ENCODE data around the gene CEP128. TPM values are rescaled to one million over a fixed set of nuclear protein-coding genes. Genes with fewer than 3 reads are reported as not detected.

CEP128 gene
- total and polyA plus RNA-seq, 8 donors, result 1.1 to 240 (median 2.6) TPM

GRCh38 chr14:80987235-80988032, 45.9 kb upstream of the CEP128 start:
- TF ChIP-seq POLR2A (IDR thresholded peaks at IDR 0.05), result no peak
- TF ChIP-seq CTCF (IDR thresholded peaks at IDR 0.05), result peak in 5 of 7 experiments; percentile 80 to 89 (median 86)
- no peak for TF ChIP-seq EP300 (IDR thresholded peaks at IDR 0.05)
- TF ChIP-seq POLR2AphosphoS5 (IDR thresholded peaks at IDR 0.05), result no peak
- peaks cover 0 to 42% (median 0%) of the 10 kb centered on the region in 3 donors for H3K27me3 ChIP-seq
- no peaks in the 10 kb centered on the region for H3K36me3 ChIP-seq
- no peaks in the 10 kb centered on the region for H3K4me1 ChIP-seq
- WGBS, 5 donors, result 25 to 33% (median 28%) methylated on average over 6 of the region's 6 CpGs
- H3K27ac ChIP-seq, result no peak overlapping the region
- no peaks in the 10 kb centered on the region for H3K9me3 ChIP-seq
- no peak overlapping the region for H3K4me3 ChIP-seq
- intact Hi-C loops (cut with DNase I; ENCODE audit: low total_unique reads), result loop anchor here (2.0 kb wide), 1 partner anchor 33 kb away; the partner anchor contains the start of gene TSHR
- peak; percentile 74 to 86 for DNase-seq

GRCh38 chr14:80982711-80983110, 41.2 kb upstream of the CEP128 start:
- no peak for DNase-seq
- no peak overlapping the region for H3K4me3 ChIP-seq
- no peaks in the 10 kb centered on the region for H3K4me1 ChIP-seq
- no peaks in the 10 kb centered on the region for H3K36me3 ChIP-seq
- H3K27me3 ChIP-seq, result peaks cover 0 to 15% (median 0%) of the 10 kb centered on the region in 3 donors
- no peak for TF ChIP-seq POLR2AphosphoS5 (IDR thresholded peaks at IDR 0.05)
- no peak for TF ChIP-seq CTCF (IDR thresholded peaks at IDR 0.05)
- no peak for TF ChIP-seq POLR2A (IDR thresholded peaks at IDR 0.05)
- TF ChIP-seq EP300 (IDR thresholded peaks at IDR 0.05), result no peak
- WGBS, 5 donors, result 67 to 78% (median 74%) methylated on average over 2 of the region's 2 CpGs
- intact Hi-C loops (cut with DNase I; ENCODE audit: low total_unique reads), result no loop called here
- H3K27ac ChIP-seq, result no peak overlapping the region
- H3K9me3 ChIP-seq, result no peaks in the 10 kb centered on the region

DNA sequence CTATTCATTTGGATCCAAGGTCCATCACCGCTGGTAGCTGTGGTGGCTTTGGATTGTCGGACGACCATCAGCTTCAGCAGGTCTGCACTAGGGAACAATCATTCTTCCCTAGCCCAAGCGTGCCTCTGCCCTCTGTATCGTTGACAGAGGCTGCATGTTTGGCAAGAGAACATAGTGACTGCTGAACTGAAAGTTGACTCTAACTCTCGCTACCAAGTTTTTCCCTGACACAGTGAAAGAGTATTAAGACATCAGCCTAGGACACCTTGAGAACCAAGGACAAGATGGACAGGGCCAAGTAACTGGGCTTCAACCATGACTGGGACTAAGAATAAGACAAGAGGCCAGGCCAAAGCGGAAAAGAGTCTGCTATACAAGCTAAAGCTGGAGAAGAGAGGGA, 40.1 kb upstream of the CEP128 start:
- DNase-seq, result no peak
- TF ChIP-seq CTCF (IDR thresholded peaks at IDR 0.05) (no peak), EP300 (IDR thresholded peaks at IDR 0.05) (no peak), POLR2A (IDR thresholded peaks at IDR 0.05) (no peak), POLR2AphosphoS5 (IDR thresholded peaks at IDR 0.05) (no peak)
- 83 to 91% (median 85%) methylated on average over 7 of the region's 7 CpGs for WGBS, 5 donors
- Histone ChIP-seq H3K4me1 (no peaks in the 10 kb centered on the region), H3K27me3 (peaks cover 0 to 15% (median 0%) of the 10 kb centered on the region in 3 donors), H3K4me3 (no peak overlapping the region), H3K36me3 (no peaks in the 10 kb centered on the region), H3K9me3 (no peaks in the 10 kb centered on the region), H3K27ac (no peak overlapping the region)
- intact Hi-C loops (cut with DNase I; ENCODE audit: low total_unique reads), result no loop called here

- 72 to 88% (median 81%) methylated on average over 3 of the region's 3 CpGs for WGBS, 5 donors
- H3K27ac ChIP-seq, result no peak overlapping the region
- no peak for DNase-seq
- TF ChIP-seq POLR2A (IDR thresholded peaks at IDR 0.05) (no peak), CTCF (IDR thresholded peaks at IDR 0.05) (no peak), EP300 (IDR thresholded peaks at IDR 0.05) (no peak), POLR2AphosphoS5 (IDR thresholded peaks at IDR 0.05) (no peak)
- H3K27me3 ChIP-seq, result peaks cover 0 to 10% (median 0%) of the 10 kb centered on the region in 3 donors
- no peaks in the 10 kb centered on the region for H3K36me3 ChIP-seq
- no peak overlapping the region for H3K4me3 ChIP-seq
- intact Hi-C loops (cut with DNase I; ENCODE audit: low total_unique reads), result no loop called here
- no peaks in the 10 kb centered on the region for H3K9me3 ChIP-seq
- H3K4me1 ChIP-seq, result no peaks in the 10 kb centered on the region
Measured at GRCh38 chr14:80981156-80981555, 39.6 kb upstream of the CEP128 start.

Measured in stomach (tissue), 9 donors.